ENCODE measurements around the gene CASP7.

CASP7 gene

GRCh38 chr10:113665806-113666354, 13.8 kb upstream of the CASP7 start:
- no peak for DNase-seq (ENCODE audit: low read depth in 2 of 2)

- no peak for DNase-seq (ENCODE audit: low read depth in 2 of 2)
Observed at GRCh38 chr10:113666682-113667252, 12.9 kb upstream of the CASP7 start.

- peak in 1 of 2 donors; percentile 15 for DNase-seq (ENCODE audit: low read depth in 2 of 2)
Observed at GRCh38 chr10:113680190-113681111, 739 bp downstream of the CASP7 start.

- DNase-seq (ENCODE audit: low read depth in 2 of 2) = no peak
Observed at GRCh38 chr10:113681533-113682470, 2.1 kb downstream of the CASP7 start.

- no peak for DNase-seq (ENCODE audit: low read depth in 2 of 2)
Observed at GRCh38 chr10:113683300-113683699, 3.6 kb downstream of the CASP7 start.

GRCh38 chr10:113686028-113686427, 6.3 kb downstream of the CASP7 start:
- DNase-seq (ENCODE audit: low read depth in 2 of 2) = no peak

- no peak for DNase-seq (ENCODE audit: low read depth in 2 of 2)
Observed at GRCh38 chr10:113687037-113687436, 7.3 kb downstream of the CASP7 start.

GRCh38 chr10:113689057-113689456, 9.3 kb downstream of the CASP7 start:
- no peak for DNase-seq (ENCODE audit: low read depth in 2 of 2)

- no peak for DNase-seq (ENCODE audit: low read depth in 2 of 2)
Observed at GRCh38 chr10:113689574-113689973, 9.9 kb downstream of the CASP7 start.

- no peak for DNase-seq (ENCODE audit: low read depth in 2 of 2)
Observed at GRCh38 chr10:113690749-113691148, 11.0 kb downstream of the CASP7 start.

- no peak for DNase-seq (ENCODE audit: low read depth in 2 of 2)
Observed at GRCh38 chr10:113691381-113691780, 11.7 kb downstream of the CASP7 start.

- DNase-seq (ENCODE audit: low read depth in 2 of 2) = no peak
Observed at GRCh38 chr10:113692271-113692670, 12.6 kb downstream of the CASP7 start.

GRCh38 chr10:113693348-113693747, 13.6 kb downstream of the CASP7 start:
- DNase-seq (ENCODE audit: low read depth in 2 of 2) = no peak

GRCh38 chr10:113695691-113696090, 16.0 kb downstream of the CASP7 start:
- DNase-seq (ENCODE audit: low read depth in 2 of 2) = no peak

GRCh38 chr10:113697595-113697994, 17.9 kb downstream of the CASP7 start:
- DNase-seq (ENCODE audit: low read depth in 2 of 2) = no peak

GRCh38 chr10:113704637-113705343, 25.1 kb downstream of the CASP7 start:
- DNase-seq (ENCODE audit: low read depth in 2 of 2) = no peak

- DNase-seq (ENCODE audit: low read depth in 2 of 2) = no peak
Observed at GRCh38 chr10:113705344-113705652, 25.6 kb downstream of the CASP7 start.

GRCh38 chr10:113706623-113707022, 26.9 kb downstream of the CASP7 start:
- no peak for DNase-seq (ENCODE audit: low read depth in 2 of 2)

GRCh38 chr10:113708640-113709039, 28.9 kb downstream of the CASP7 start:
- no peak for DNase-seq (ENCODE audit: low read depth in 2 of 2)

- no peak for DNase-seq (ENCODE audit: low read depth in 2 of 2)
Observed at GRCh38 chr10:113709221-113709838, 29.6 kb downstream of the CASP7 start.

GRCh38 chr10:113711142-113711541, 31.4 kb downstream of the CASP7 start:
- no peak for DNase-seq (ENCODE audit: low read depth in 2 of 2)

Measured in stimulated activated CD8-positive, alpha-beta memory T cell treated with anti-CD3 and anti-CD28 coated beads, Interleukin-15, amount 100 ng/mL, for 4 hours (primary cell).